GM18508 (cell line): ENCODE measurements around the gene ZIC3.
"Not testable (repeated sequence)": the region's sequence is repeated elsewhere in the genome, so short reads cannot be mapped to it uniquely, and the experiment has no call there.

Experiments used
- ATAC-seq: cut with Tn5 transposase; IDR thresholded peaks from one replicate; pipeline ENCODE4 v1.9.1; 2021; ENCODE audit warnings: moderate number of reproducible peaks; ENCODE audit not compliant: insufficient read depth, unreplicated experiment

ZIC3 gene

GRCh38 chrX:137565921-137566745 is at the start of gene ZIC3:
Gene ZIC3, plus strand, starts transcription at chrX:137566127. Its CDS starts 565 bp downstream, at chrX:137566692.
- ATAC-seq, result no peak

GRCh38 chrX:137519459-137519858 is 46.5 kb upstream of the ZIC3 start:
- no peak for ATAC-seq

- ATAC-seq, result no peak
Observed at GRCh38 chrX:137545711-137546651, 19.9 kb upstream of the ZIC3 start.

- ATAC-seq, result no peak
Observed at GRCh38 chrX:137547291-137547690, 18.6 kb upstream of the ZIC3 start.

GRCh38 chrX:137548261-137548660 is 17.7 kb upstream of the ZIC3 start:
- ATAC-seq, result no peak

- no peak for ATAC-seq
Observed at GRCh38 chrX:137549073-137549472, 16.9 kb upstream of the ZIC3 start.

DNA sequence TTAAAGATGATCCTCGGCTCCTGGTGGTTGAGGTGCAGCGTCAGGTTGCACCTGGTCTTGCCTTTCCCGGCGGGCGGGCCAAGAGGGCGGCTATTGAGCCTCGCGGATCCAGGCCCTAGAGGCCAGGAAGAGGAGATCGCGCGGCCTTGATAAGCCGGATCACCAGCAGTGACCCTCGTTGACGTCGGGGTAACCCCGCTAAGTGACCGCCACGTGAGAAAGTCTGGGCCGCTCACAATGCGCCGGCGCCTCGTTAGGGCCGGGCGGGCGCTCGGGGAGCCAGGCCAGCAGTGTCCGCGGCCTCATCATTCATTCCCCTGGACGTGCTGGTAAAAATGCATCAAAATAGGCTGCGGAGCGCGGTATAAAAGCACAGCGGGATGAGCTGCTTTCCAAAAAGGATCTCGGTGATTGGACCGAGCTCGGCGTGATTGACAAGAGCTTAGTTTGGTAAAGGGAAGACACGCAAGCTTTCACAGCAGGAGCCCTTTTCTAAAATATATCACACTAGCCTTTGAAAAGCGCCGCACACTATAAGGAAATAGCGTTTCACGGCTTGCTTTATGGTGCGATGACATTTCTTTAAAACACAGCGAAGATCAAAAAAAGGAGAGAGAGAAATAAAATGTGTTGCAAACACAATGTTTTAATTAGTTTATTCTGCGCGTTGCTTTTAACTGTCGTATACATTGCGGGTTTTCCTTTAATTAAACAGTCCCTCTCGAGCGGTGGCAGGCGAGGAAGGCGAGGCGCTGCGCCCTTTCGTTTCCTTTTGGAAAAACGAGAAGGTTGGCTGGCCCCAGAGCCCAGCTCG is 15.9 kb upstream of the ZIC3 start:
- ATAC-seq, result no peak

DNA sequence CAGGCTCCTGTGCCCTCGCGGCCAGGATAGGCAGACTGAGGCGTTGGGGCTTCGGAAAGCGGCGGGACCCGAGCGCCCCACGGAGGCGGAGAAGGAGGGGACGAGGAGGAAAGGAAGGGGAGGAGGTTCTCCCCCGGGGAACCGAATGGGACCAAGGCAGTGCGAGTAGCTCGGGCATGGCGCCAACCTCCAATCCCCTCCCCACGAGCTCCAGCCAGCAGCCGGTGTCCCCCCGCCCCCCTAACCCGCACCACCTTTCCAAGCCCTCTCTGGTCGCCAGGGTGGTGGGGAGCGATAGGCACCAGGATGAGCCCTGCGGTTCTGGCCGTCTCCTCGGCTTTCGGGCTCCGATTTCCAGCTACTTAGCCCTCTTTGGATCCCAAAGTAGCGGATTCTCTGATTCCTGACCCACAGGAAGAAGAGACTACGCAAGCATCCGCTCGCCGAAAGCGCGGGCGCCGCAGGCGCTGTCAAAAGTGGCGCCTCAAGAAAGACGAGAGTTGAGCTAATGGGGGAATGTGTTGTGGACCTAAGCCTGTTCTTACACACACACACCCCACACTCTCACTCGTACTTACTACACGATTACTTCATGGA is 15.2 kb upstream of the ZIC3 start:
- ATAC-seq, result no peak

DNA sequence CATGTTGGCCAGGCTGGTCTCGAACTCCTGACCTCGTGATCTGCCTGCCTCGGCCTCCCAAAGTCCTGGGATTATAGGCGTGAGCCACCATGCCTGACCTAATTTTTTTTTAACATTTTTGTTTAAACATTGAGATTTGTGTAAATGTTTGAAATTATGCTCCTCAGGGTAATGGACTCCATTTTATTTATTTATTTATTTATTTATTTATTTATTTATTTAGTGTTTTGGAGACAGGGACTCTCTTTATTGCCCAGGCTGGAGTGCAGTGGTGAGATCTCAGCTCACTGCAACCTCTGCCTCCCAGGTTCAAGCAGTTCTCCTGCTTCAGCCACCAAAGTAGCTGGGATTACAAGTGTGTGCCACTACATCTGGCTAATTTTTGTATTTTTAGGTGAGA is 13.8 kb upstream of the ZIC3 start:
- not testable (repeated sequence) for ATAC-seq

- no peak for ATAC-seq
Observed at GRCh38 chrX:137562096-137562495, 3.8 kb upstream of the ZIC3 start.

DNA sequence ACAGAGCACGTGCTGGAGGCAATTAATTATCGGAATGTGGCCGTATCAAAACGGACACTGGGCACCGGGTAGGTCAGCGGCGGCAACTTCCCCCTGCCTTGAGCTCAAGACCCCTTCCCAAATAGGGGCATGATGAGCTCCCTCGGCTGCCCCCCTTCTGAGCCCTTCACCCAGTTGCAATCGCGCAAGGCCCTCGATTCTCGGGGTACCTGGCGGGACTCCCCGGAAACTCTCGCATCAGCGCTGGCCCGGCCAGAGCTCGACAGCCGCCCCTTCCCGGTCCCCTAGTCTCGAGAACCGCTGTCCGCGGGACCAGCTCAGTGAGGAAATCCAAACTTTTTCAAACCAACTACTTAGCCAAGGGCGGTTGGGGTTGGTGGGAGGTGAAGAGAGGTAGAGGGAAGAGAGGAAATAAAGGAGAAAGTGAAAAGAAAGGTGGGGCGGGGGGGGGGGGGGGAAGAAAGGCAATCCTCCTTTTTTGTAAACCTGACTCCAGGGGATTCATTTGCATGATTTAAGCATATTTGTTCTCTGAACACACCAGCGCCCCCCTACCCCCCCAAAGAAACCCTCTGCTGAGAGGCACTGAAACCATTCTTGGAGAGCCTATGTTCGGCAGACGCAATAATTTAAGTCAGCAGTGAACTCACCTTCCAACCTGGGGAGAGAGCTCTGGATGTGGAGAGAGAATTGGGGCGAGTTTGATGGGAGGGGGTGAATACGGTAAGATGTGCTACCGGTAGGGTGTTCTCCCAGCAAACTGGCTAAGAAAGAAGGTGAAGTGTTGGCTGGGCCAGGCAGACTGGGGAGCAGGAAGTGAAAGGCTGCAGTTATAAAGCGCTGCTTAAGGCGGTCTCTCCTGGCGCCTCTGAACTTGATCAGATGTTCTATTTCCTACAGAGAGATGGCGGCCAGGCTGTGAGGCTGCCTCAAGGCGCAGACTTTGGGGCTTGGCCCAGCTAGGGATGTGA is 2.0 kb upstream of the ZIC3 start:
- ATAC-seq, result no peak

DNA sequence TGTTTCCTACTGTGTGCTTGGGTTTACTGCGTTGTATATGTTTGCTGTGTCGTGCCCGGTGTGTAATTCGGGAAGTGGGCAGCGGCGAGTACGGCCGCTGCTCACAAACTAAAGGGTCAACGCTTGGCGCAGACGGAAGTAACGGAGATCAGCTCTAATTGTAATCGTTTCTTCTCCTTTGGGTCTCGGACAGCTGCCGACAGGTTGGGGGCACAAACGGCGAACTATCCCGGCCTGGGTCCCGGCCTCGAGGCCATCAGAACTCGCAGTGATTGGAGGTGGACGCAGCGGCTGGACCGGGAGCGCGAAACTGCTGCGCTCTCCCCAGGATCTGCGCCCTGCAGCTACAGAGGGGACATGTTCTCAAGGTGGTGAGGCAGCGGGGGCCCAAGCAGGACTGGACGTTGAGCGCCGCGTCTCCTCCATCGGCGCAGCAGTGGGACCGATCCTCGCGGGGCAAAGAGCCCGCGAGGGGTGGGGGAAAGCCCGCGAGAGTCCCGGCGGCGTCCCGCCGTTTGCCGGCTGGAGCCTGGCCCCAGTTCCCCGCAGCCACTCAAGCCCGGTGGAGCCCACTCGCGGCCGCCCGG is 516 bp upstream of the ZIC3 start:
- no peak for ATAC-seq

DNA sequence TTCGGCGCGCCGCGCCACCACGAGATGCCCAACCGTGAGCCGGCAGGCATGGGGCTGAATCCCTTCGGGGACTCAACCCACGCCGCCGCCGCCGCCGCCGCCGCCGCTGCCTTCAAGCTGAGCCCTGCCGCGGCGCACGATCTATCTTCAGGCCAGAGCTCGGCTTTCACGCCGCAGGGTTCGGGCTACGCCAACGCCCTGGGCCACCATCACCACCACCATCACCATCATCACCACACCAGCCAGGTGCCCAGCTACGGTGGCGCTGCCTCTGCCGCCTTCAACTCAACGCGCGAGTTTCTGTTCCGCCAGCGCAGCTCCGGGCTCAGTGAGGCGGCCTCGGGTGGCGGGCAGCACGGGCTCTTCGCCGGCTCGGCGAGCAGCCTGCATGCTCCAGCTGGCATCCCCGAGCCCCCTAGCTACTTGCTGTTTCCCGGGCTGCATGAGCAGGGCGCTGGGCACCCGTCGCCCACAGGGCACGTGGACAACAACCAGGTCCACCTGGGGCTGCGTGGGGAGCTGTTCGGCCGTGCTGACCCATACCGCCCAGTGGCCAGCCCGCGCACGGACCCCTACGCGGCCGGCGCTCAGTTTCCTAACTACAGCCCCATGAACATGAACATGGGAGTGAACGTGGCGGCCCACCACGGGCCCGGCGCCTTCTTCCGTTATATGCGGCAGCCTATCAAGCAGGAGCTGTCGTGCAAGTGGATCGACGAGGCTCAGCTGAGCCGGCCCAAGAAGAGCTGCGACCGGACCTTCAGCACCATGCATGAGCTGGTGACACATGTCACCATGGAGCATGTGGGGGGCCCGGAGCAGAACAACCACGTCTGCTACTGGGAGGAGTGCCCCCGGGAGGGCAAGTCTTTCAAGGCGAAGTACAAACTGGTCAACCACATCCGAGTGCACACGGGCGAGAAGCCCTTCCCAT is 1.1 kb downstream of the ZIC3 start:
- no peak for ATAC-seq

- ATAC-seq, result no peak
Observed at GRCh38 chrX:137567682-137568232, 1.8 kb downstream of the ZIC3 start.

GRCh38 chrX:137568741-137569469 is 3.0 kb downstream of the ZIC3 start:
- ATAC-seq, result no peak

DNA sequence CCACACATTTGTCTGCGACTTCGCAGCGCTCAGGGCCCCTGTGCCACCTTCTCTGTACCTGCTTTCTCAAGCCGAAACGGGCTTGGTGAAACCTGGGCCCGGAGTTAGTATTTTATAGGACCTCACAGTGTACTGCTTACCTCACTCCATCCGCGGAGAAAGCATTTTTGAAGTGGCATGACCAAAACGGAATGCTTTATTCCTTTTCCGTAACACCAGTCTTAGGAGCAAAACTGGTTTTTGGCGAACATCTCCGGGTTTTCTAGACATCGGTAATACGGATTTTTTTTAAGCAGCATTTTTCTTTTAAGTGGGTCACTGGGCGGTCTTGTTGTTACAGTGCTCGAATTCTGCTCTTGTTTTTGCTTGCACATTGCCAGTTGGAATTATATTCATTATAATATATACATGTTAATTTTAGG is 3.6 kb downstream of the ZIC3 start:
- no peak for ATAC-seq
